Measurements from ENCODE around the gene SSH2. TPM values are rescaled to one million over a fixed set of nuclear protein-coding genes. Genes with fewer than 3 reads are reported as not detected.
A peak's percentile ranks its signal among the peaks of the same experiment; 100 is the strongest.
"Not testable (repeated sequence)": the region's sequence is repeated elsewhere in the genome, so short reads cannot be mapped to it uniquely, and the experiment has no call there.

The SSH2 gene
- total and polyA plus RNA-seq, 2 experiments from 2014 or later: 8.3 to 18.9 TPM

- H3K9me3 ChIP-seq (ENCODE audit: low read depth): no peaks in the 10 kb centered on the region
- H4K20me1 ChIP-seq (ENCODE audit: insufficient read depth): no peaks in the 10 kb centered on the region
- no peak overlapping the region for H3K4me3 ChIP-seq
- no peak overlapping the region for H2AFZ ChIP-seq
- no peak for DNase-seq
- H3K4me2 ChIP-seq (ENCODE audit: unreplicated experiment): no peak overlapping the region
- no peaks in the 10 kb centered on the region for H3F3A ChIP-seq (ENCODE audit: insufficient read depth)
- no peak overlapping the region for H3K27ac ChIP-seq
- 99 to 100% methylated on average over 3 of the region's 3 CpGs for WGBS, 2 experiments (ENCODE audit: low coverage in 1 of 2, low lambda C conversion rate in 2 of 2, missing lambda C conversion rate in 2 of 2)
- TF ChIP-seq EZH2phosphoT487 (IDR thresholded peaks at IDR 0.05; ENCODE audit: insufficient read depth, low read depth): no peak
- H3K27me3 ChIP-seq (replicated peaks; ENCODE audit: insufficient read depth): no peaks in the 10 kb centered on the region
- no peak overlapping the region for H3K9ac ChIP-seq
- H3K4me1 ChIP-seq (ENCODE audit: insufficient read depth): no peaks in the 10 kb centered on the region
- no peaks in the 10 kb centered on the region for H3K79me2 ChIP-seq (ENCODE audit: insufficient read depth)
- no peaks in the 10 kb centered on the region for H3K9me2 ChIP-seq (ENCODE audit: insufficient read depth)
- in situ Hi-C loops (cut with MboI): no loop called here
- no peaks in the 10 kb centered on the region for H3K36me3 ChIP-seq (ENCODE audit: low read depth)
These were observed 138.5 kb downstream of the SSH2 start for GRCh38 chr17:29791336-29792080.

GRCh38 chr17:29789196-29790170, 140.5 kb downstream of the SSH2 start:
- WGBS, 2 experiments (ENCODE audit: low coverage in 1 of 2, low lambda C conversion rate in 2 of 2, missing lambda C conversion rate in 2 of 2): 76 to 78% methylated on average over 4 of the region's 4 CpGs
- no peaks in the 10 kb centered on the region for H3K36me3 ChIP-seq (ENCODE audit: low read depth)
- in situ Hi-C loops (cut with MboI): no loop called here
- H3K9me2 ChIP-seq (ENCODE audit: insufficient read depth): no peaks in the 10 kb centered on the region
- no peaks in the 10 kb centered on the region for H3K79me2 ChIP-seq (ENCODE audit: insufficient read depth)
- DNase-seq: peak; percentile 7
- no peak overlapping the region for H2AFZ ChIP-seq
- H3K4me2 ChIP-seq (ENCODE audit: unreplicated experiment): no peak overlapping the region
- TF ChIP-seq EZH2phosphoT487 (IDR thresholded peaks at IDR 0.05; ENCODE audit: insufficient read depth, low read depth): no peak
- no peak for TF ChIP-seq EZH2 (IDR thresholded peaks at IDR 0.05; ENCODE audit: insufficient read depth, poor library complexity, severe bottlenecking)
- no peak overlapping the region for H3K9ac ChIP-seq
- H3K4me3 ChIP-seq: no peak overlapping the region
- H4K20me1 ChIP-seq (ENCODE audit: insufficient read depth): no peaks in the 10 kb centered on the region
- no peaks in the 10 kb centered on the region; the same call in 1 of the 2 replicates for H3F3A ChIP-seq (ENCODE audit: insufficient read depth)
- peaks cover 7% of the 10 kb centered on the region for H3K4me1 ChIP-seq (ENCODE audit: insufficient read depth)
- H3K9me3 ChIP-seq (ENCODE audit: low read depth): no peaks in the 10 kb centered on the region
- H3K27ac ChIP-seq: no peak overlapping the region
- H3K27me3 ChIP-seq (replicated peaks; ENCODE audit: insufficient read depth): no peaks in the 10 kb centered on the region

GRCh38 chr17:29787995-29788394, 142.0 kb downstream of the SSH2 start:
- H3K36me3 ChIP-seq (ENCODE audit: low read depth): no peaks in the 10 kb centered on the region
- in situ Hi-C loops (cut with MboI): no loop called here

GRCh38 chr17:29782917-29783316, 147.1 kb downstream of the SSH2 start:
- no peak for DNase-seq
- 96 to 99% methylated on average over 5 of the region's 5 CpGs for WGBS, 2 experiments (ENCODE audit: low coverage in 1 of 2, low lambda C conversion rate in 2 of 2, missing lambda C conversion rate in 2 of 2)
- Histone ChIP-seq H2AFZ (no peak overlapping the region), H3K27ac (no peak overlapping the region), H3K9ac (no peak overlapping the region), H3K4me2 (ENCODE audit: unreplicated experiment) (no peak overlapping the region), H3K79me2 (ENCODE audit: insufficient read depth) (no peaks in the 10 kb centered on the region), H3K4me3 (no peak overlapping the region), H3K4me1 (ENCODE audit: insufficient read depth) (peaks cover 8% of the 10 kb centered on the region), H3K36me3 (ENCODE audit: low read depth) (no peaks in the 10 kb centered on the region), H3F3A (ENCODE audit: insufficient read depth) (no peaks in the 10 kb centered on the region; the same call in 1 of the 2 replicates), H3K9me2 (ENCODE audit: insufficient read depth) (no peaks in the 10 kb centered on the region), H3K27me3 (replicated peaks; ENCODE audit: insufficient read depth) (no peaks in the 10 kb centered on the region), H3K9me3 (ENCODE audit: low read depth) (no peaks in the 10 kb centered on the region), H4K20me1 (ENCODE audit: insufficient read depth) (no peaks in the 10 kb centered on the region)
- TF ChIP-seq EZH2phosphoT487 (IDR thresholded peaks at IDR 0.05; ENCODE audit: insufficient read depth, low read depth): no peak
- TF ChIP-seq EZH2 (IDR thresholded peaks at IDR 0.05; ENCODE audit: insufficient read depth, poor library complexity, severe bottlenecking): no peak
- in situ Hi-C loops (cut with MboI): no loop called here

More at GRCh38 chr17:29787995-29788394, 142.0 kb downstream of the SSH2 start:
- no peak overlapping the region for H3K27ac ChIP-seq
- H3K9me3 ChIP-seq (ENCODE audit: low read depth): no peaks in the 10 kb centered on the region
- no peak overlapping the region for H3K4me3 ChIP-seq
- no peaks in the 10 kb centered on the region; the same call in 1 of the 2 replicates for H3F3A ChIP-seq (ENCODE audit: insufficient read depth)
- H3K9ac ChIP-seq: no peak overlapping the region
- H3K4me1 ChIP-seq (ENCODE audit: insufficient read depth): peaks cover 8% of the 10 kb centered on the region
- 83 to 85% methylated on average over 3 of the region's 3 CpGs for WGBS, 2 experiments (ENCODE audit: low coverage in 1 of 2, low lambda C conversion rate in 2 of 2, missing lambda C conversion rate in 2 of 2)
- no peaks in the 10 kb centered on the region for H3K27me3 ChIP-seq (replicated peaks; ENCODE audit: insufficient read depth)
- no peaks in the 10 kb centered on the region for H4K20me1 ChIP-seq (ENCODE audit: insufficient read depth)
- TF ChIP-seq EZH2phosphoT487 (IDR thresholded peaks at IDR 0.05; ENCODE audit: insufficient read depth, low read depth): no peak
- no peak for TF ChIP-seq EZH2 (IDR thresholded peaks at IDR 0.05; ENCODE audit: insufficient read depth, poor library complexity, severe bottlenecking)
- H3K79me2 ChIP-seq (ENCODE audit: insufficient read depth): no peaks in the 10 kb centered on the region
- H2AFZ ChIP-seq: no peak overlapping the region
- DNase-seq: no peak
- H3K9me2 ChIP-seq (ENCODE audit: insufficient read depth): no peaks in the 10 kb centered on the region
- H3K4me2 ChIP-seq (ENCODE audit: unreplicated experiment): no peak overlapping the region

- not testable (repeated sequence) for H3K79me2 ChIP-seq (ENCODE audit: insufficient read depth); DNase-seq; H3K27me3 ChIP-seq (replicated peaks; ENCODE audit: insufficient read depth); H3K36me3 ChIP-seq (ENCODE audit: low read depth); H3K4me2 ChIP-seq (ENCODE audit: unreplicated experiment); H2AFZ ChIP-seq; H3K4me1 ChIP-seq (ENCODE audit: insufficient read depth); H4K20me1 ChIP-seq (ENCODE audit: insufficient read depth); H3K9ac ChIP-seq; H3K9me2 ChIP-seq (ENCODE audit: insufficient read depth); H3K4me3 ChIP-seq; H3K9me3 ChIP-seq (ENCODE audit: low read depth); H3F3A ChIP-seq (ENCODE audit: insufficient read depth); H3K27ac ChIP-seq
- in situ Hi-C loops (cut with MboI): loop anchor here (10.0 kb wide), 1 partner anchor 135 kb away; no protein-coding TSS in a partner anchor
- WGBS, 2 experiments (ENCODE audit: low coverage in 1 of 2, low lambda C conversion rate in 2 of 2, missing lambda C conversion rate in 2 of 2): 87 to 90% methylated on average over 8 of the region's 8 CpGs
These were observed 150.2 kb downstream of the SSH2 start for GRCh38 chr17:29779812-29780190.

Data from GM23248 (cell line).